ENCODE measurements around the gene EIF2B4. TPM values are rescaled to one million over a fixed set of nuclear protein-coding genes. Genes with fewer than 3 reads are reported as not detected.

EIF2B4 gene
- total RNA-seq, 2 donors from 2014 or later: 24.9 to 39.2 TPM

GRCh38 chr2:27373567-27373966, 3.4 kb upstream of the EIF2B4 start:
- no peak overlapping the region for H3K27ac ChIP-seq
- H3K4me1 ChIP-seq: peaks cover 31% of the 10 kb centered on the region
- intact Hi-C loops (cut with DNase I): no loop called here
- no peak for TF ChIP-seq POLR2A (IDR thresholded peaks at IDR 0.05)
- TF ChIP-seq CTCF (IDR thresholded peaks at IDR 0.05): no peak
- H3K36me3 ChIP-seq (replicated peaks in 1 of 2; ENCODE audit: insufficient read depth in 1 of 2, low read depth in 2 of 2): peaks cover 17 to 29% of the 10 kb centered on the region in 2 donors
- H3K9me3 ChIP-seq: no peaks in the 10 kb centered on the region
- H3K27me3 ChIP-seq: no peaks in the 10 kb centered on the region
- ATAC-seq: no peak
- H3K4me3 ChIP-seq: no peak overlapping the region
- no peak for DNase-seq
- 68 to 70% methylated on average over 5 of the region's 5 CpGs for WGBS, 2 donors

DNA sequence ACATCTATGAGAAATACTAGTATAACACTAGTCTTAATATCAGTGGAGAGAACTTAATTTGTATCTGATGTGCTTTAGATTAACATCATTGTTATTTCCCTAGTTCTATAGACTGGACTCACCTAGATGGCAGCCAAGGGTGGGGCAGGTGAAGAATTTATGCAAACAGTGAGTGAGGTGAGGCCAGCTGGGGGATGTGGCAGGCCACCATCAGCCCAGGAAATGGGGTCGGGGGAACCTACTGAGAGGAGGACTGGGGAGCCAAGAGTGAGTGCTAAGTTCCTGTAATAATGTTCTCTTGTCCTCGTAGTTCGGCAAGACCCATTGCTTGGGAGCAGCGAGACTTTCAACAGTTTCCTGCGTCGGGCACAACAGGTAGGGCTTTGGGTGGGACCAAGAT, 2.8 kb upstream of the EIF2B4 start:
- Histone ChIP-seq H3K27ac (no peak overlapping the region), H3K9me3 (no peaks in the 10 kb centered on the region), H3K4me3 (no peak overlapping the region), H3K36me3 (replicated peaks in 1 of 2; ENCODE audit: insufficient read depth in 1 of 2, low read depth in 2 of 2) (peaks cover 17 to 32% of the 10 kb centered on the region in 2 donors), H3K27me3 (no peaks in the 10 kb centered on the region), H3K4me1 (peaks cover 27% of the 10 kb centered on the region)
- no peak for DNase-seq
- TF ChIP-seq CTCF (IDR thresholded peaks at IDR 0.05) (no peak), POLR2A (IDR thresholded peaks at IDR 0.05) (no peak)
- intact Hi-C loops (cut with DNase I): no loop called here
- WGBS, 2 donors: 89 to 91% methylated on average over 6 of the region's 6 CpGs
- ATAC-seq: no peak

GRCh38 chr2:27370816-27371620, 880 bp upstream of the EIF2B4 start:
- H3K4me1 ChIP-seq: peaks cover 27% of the 10 kb centered on the region
- peak overlapping the region; percentile 52 to 97 for H3K4me3 ChIP-seq
- ATAC-seq (peak; percentile 25), DNase-seq (peak in 1 of 4 donors; percentile 38)
- peak overlapping the region; percentile 69 to 94 (median 92) for H3K27ac ChIP-seq
- H3K9me3 ChIP-seq: no peaks in the 10 kb centered on the region
- peaks cover 13 to 34% of the 10 kb centered on the region in 2 donors for H3K36me3 ChIP-seq (replicated peaks in 1 of 2; ENCODE audit: insufficient read depth in 1 of 2, low read depth in 2 of 2)
- TF ChIP-seq CTCF (IDR thresholded peaks at IDR 0.05): no peak
- no peak for TF ChIP-seq POLR2A (IDR thresholded peaks at IDR 0.05)
- H3K27me3 ChIP-seq: no peaks in the 10 kb centered on the region
- 1% methylated on average over 9 to 46 of the region's 46 CpGs for WGBS, 2 donors
- intact Hi-C loops (cut with DNase I): no loop called here

GRCh38 chr2:27369471-27370025, 590 bp downstream of the EIF2B4 start:
- 1 to 2% methylated on average over 10 to 18 of the region's 18 CpGs for WGBS, 2 donors
- Histone ChIP-seq H3K27ac (peak overlapping the region; percentile 90 to 94 (median 92)), H3K4me1 (peaks cover 27% of the 10 kb centered on the region), H3K9me3 (no peaks in the 10 kb centered on the region), H3K4me3 (peak overlapping the region; percentile 70 to 94), H3K27me3 (no peaks in the 10 kb centered on the region), H3K36me3 (replicated peaks in 1 of 2; ENCODE audit: insufficient read depth in 1 of 2, low read depth in 2 of 2) (peaks cover 0 to 31% of the 10 kb centered on the region in 2 donors)
- ATAC-seq (peak; percentile 19), DNase-seq (peak in 3 of 4 donors; percentile 61 to 64 (median 63))
- intact Hi-C loops (cut with DNase I): no loop called here
- TF ChIP-seq CTCF (IDR thresholded peaks at IDR 0.05) (no peak), POLR2A (IDR thresholded peaks at IDR 0.05) (no peak)

Data from body of pancreas (tissue), 4 donors.